NCI-H1092 treated with DMSO at 0.1 percent for 48 hours (cell line): Measurements from ENCODE around the gene PPP1R16B.

Source experiments
- DNase-seq: peaks from one replicate; lab custom pipeline; 2025; lab: John Stamatoyannopoulos, UW

PPP1R16B gene

GRCh38 chr20:38968090-38968489 lies 162.6 kb downstream of the PPP1R16B start:
- no peak for DNase-seq

GRCh38 chr20:38969708-38970107 lies 164.2 kb downstream of the PPP1R16B start:
- no peak for DNase-seq

GRCh38 chr20:38970302-38970701 lies 164.8 kb downstream of the PPP1R16B start:
- DNase-seq, result no peak
